SH-SY5Y (cell line): ENCODE measurements around the gene RPP30.

Source experiments
- GATA2 ChIP-seq: IDR thresholded peaks from 2 replicates; pipeline ENCODE4 v1.6.1; 2011; ENCODE audit warnings: mild to moderate bottlenecking, low read depth, low read length
- GATA3 ChIP-seq: IDR thresholded peaks from 2 replicates; pipeline ENCODE4 v1.6.1; 2011; ENCODE audit warnings: low read depth, mild to moderate bottlenecking, low read length, moderate library complexity

DNA sequence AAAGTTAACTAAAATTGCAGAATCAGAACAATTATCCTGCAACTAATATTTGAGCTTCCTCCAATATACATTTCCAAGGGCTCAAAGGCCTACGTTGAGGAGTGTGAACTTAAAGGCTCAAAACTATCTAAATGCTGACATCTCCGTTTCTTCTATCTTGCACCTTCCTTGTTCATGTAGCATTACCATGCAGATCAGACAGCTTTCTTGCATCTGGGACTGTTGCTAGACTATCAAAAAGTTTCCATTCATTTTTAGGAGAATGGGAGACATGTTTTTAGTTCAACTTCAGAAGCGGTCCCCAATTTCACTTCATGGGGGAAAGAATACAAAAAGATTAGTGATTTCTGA, 46.2 kb downstream of the RPP30 start:
- TF ChIP-seq GATA2 (no peak), GATA3 (0 out of 2 replicates have a peak, but pooled peaks have one; percentile 26)
